GM12872 (cell line): ENCODE data around the gene VTN.

Source experiments
- CTCF ChIP-seq: IDR thresholded peaks from 3 replicates; pipeline ENCODE4 v1.5.1; 2011; ENCODE audit warnings: low read depth, mild to moderate bottlenecking, low read length, moderate library complexity; ENCODE audit not compliant: insufficient read depth

Gene VTN

GRCh38 chr17:28320215-28321061 lies 49.7 kb downstream of the VTN start:
- no peak for TF ChIP-seq CTCF

GRCh38 chr17:28319598-28319935 lies 50.5 kb downstream of the VTN start:
- no peak for TF ChIP-seq CTCF

- no peak for TF ChIP-seq CTCF
Observed at GRCh38 chr17:28318759-28319597, 51.1 kb downstream of the VTN start, which contains the start of gene TMEM97. TSS of gene TMEM97 (plus strand) at chr17:28319200. CDS start at chr17:28319240, 40 bp downstream.

- TF ChIP-seq CTCF = no peak
Observed at GRCh38 chr17:28317966-28318758, 51.9 kb downstream of the VTN start.
